DOHH2 (cell line): Measurements from ENCODE around the gene DNASE2B.

Experiments
- CTCF ChIP-seq: fragments of 200-600 bp; sonication (generic); IDR thresholded peaks from one replicate; pipeline ENCODE4 v1.5.1; 2014; ENCODE audit warnings: antibody characterized with exemption, mild to moderate bottlenecking, low read depth, low read length; ENCODE audit not compliant: poor library complexity, severe bottlenecking
- EZH2phosphoT487 ChIP-seq: fragments of 200-600 bp; sonication (generic); IDR thresholded peaks from 2 replicates; pipeline ENCODE4 v1.6.1; 2017; ENCODE audit warnings: borderline replicate concordance, mild to moderate bottlenecking, antibody characterized with exemption, low read length, moderate library complexity, mixed read lengths

- TF ChIP-seq CTCF (no peak), EZH2phosphoT487 (no peak)
Observed at GRCh38 chr1:84406346-84406861, 8.1 kb downstream of the DNASE2B start.
